Stimulated activated naive CD8-positive, alpha-beta T cell treated with anti-CD3 and anti-CD28 coated beads, Interleukin-15, Interleukin-2, amounts not matched to agents 100 ng/mL and 50 ng/mL, for 24 hours (primary cell): ENCODE results near the gene SYT12.

ENCODE experiments used
- H3K27ac Mint-ChIP-seq: one replicate; pipeline ENCODE4 v1.8.0; 2021; ENCODE audit warnings: mild to moderate bottlenecking, mixed read lengths
- H3K27me3 Mint-ChIP-seq: one replicate; pipeline ENCODE4 v1.8.0; 2021; ENCODE audit warnings: mixed read lengths
- H3K36me3 Mint-ChIP-seq: one replicate; pipeline ENCODE4 v1.8.0; 2021; ENCODE audit warnings: low read depth, mixed read lengths
- H3K4me1 Mint-ChIP-seq: one replicate; pipeline ENCODE4 v1.8.0; 2021; ENCODE audit warnings: low read depth, mixed read lengths
- H3K4me3 Mint-ChIP-seq: one replicate; pipeline ENCODE4 v1.8.0; 2021; ENCODE audit warnings: mild to moderate bottlenecking, mixed read lengths
- H3K9me3 Mint-ChIP-seq: one replicate; pipeline ENCODE4 v1.8.0; 2021; ENCODE audit warnings: mixed read lengths

The SYT12 gene

GRCh38 chr11:67013511-67014045, 9.4 kb upstream of the SYT12 start:
- Mint-ChIP-seq H3K4me3 (no peak overlapping the region), H3K36me3 (no peaks in the 10 kb centered on the region), H3K9me3 (no peaks in the 10 kb centered on the region), H3K4me1 (no peaks in the 10 kb centered on the region), H3K27me3 (peaks cover 13% of the 10 kb centered on the region), H3K27ac (no peak overlapping the region)

GRCh38 chr11:67014343-67014742, 8.6 kb upstream of the SYT12 start:
- Mint-ChIP-seq H3K9me3 (peaks cover 3% of the 10 kb centered on the region), H3K27me3 (peaks cover 16% of the 10 kb centered on the region), H3K36me3 (peaks cover 3% of the 10 kb centered on the region), H3K4me1 (no peaks in the 10 kb centered on the region), H3K4me3 (no peak overlapping the region), H3K27ac (no peak overlapping the region)

GRCh38 chr11:67015048-67015447, 7.9 kb upstream of the SYT12 start:
- peaks cover 20% of the 10 kb centered on the region for H3K27me3 Mint-ChIP-seq

GRCh38 chr11:67016550-67016949, 6.4 kb upstream of the SYT12 start:
- H3K36me3 Mint-ChIP-seq = peaks cover 3% of the 10 kb centered on the region
- no peak overlapping the region for H3K4me3 Mint-ChIP-seq
- no peak overlapping the region for H3K27ac Mint-ChIP-seq
- peaks cover 31% of the 10 kb centered on the region for H3K27me3 Mint-ChIP-seq
- H3K9me3 Mint-ChIP-seq = peaks cover 3% of the 10 kb centered on the region
- H3K4me1 Mint-ChIP-seq = peaks cover 3% of the 10 kb centered on the region

More at GRCh38 chr11:67015048-67015447, 7.9 kb upstream of the SYT12 start:
- Mint-ChIP-seq H3K4me1 (no peaks in the 10 kb centered on the region), H3K4me3 (no peak overlapping the region), H3K9me3 (peaks cover 3% of the 10 kb centered on the region), H3K27ac (no peak overlapping the region), H3K36me3 (peaks cover 3% of the 10 kb centered on the region)

- H3K27me3 Mint-ChIP-seq = peaks cover 47% of the 10 kb centered on the region
- peaks cover 3% of the 10 kb centered on the region for H3K36me3 Mint-ChIP-seq
- H3K27ac Mint-ChIP-seq = no peak overlapping the region
- peaks cover 29% of the 10 kb centered on the region for H3K4me1 Mint-ChIP-seq
- no peak overlapping the region for H3K4me3 Mint-ChIP-seq
- peaks cover 3% of the 10 kb centered on the region for H3K9me3 Mint-ChIP-seq
Observed at GRCh38 chr11:67020949-67021348, 2.0 kb upstream of the SYT12 start.

- peak overlapping the region; percentile 16 for H3K27ac Mint-ChIP-seq
- H3K4me1 Mint-ChIP-seq = peaks cover 29% of the 10 kb centered on the region
- peaks cover 3% of the 10 kb centered on the region for H3K36me3 Mint-ChIP-seq
- peaks cover 62% of the 10 kb centered on the region for H3K27me3 Mint-ChIP-seq
- peak overlapping the region; percentile 62 for H3K4me3 Mint-ChIP-seq
- peaks cover 3% of the 10 kb centered on the region for H3K9me3 Mint-ChIP-seq
Observed at GRCh38 chr11:67022341-67022933, 497 bp upstream of the SYT12 start.

GRCh38 chr11:67023957-67024353, 1.0 kb downstream of the SYT12 start:
- Mint-ChIP-seq H3K27me3 (peaks cover 63% of the 10 kb centered on the region), H3K9me3 (peaks cover under 1% of the 10 kb centered on the region), H3K36me3 (peaks cover under 1% of the 10 kb centered on the region), H3K27ac (no peak overlapping the region), H3K4me1 (peaks cover 29% of the 10 kb centered on the region), H3K4me3 (no peak overlapping the region)

GRCh38 chr11:67024410-67024809, 1.5 kb downstream of the SYT12 start:
- peaks cover 29% of the 10 kb centered on the region for H3K4me1 Mint-ChIP-seq
- H3K36me3 Mint-ChIP-seq = no peaks in the 10 kb centered on the region
- H3K27me3 Mint-ChIP-seq = peaks cover 67% of the 10 kb centered on the region
- peak overlapping the region; percentile 83 for H3K27ac Mint-ChIP-seq
- peak overlapping the region; percentile 60 for H3K4me3 Mint-ChIP-seq
- H3K9me3 Mint-ChIP-seq = no peaks in the 10 kb centered on the region

GRCh38 chr11:67024966-67025365, 2.0 kb downstream of the SYT12 start:
- Mint-ChIP-seq H3K9me3 (no peaks in the 10 kb centered on the region), H3K36me3 (no peaks in the 10 kb centered on the region), H3K4me3 (no peak overlapping the region), H3K4me1 (peaks cover 29% of the 10 kb centered on the region), H3K27me3 (peaks cover 69% of the 10 kb centered on the region), H3K27ac (no peak overlapping the region)

GRCh38 chr11:67025750-67026149, 2.8 kb downstream of the SYT12 start:
- H3K36me3 Mint-ChIP-seq = no peaks in the 10 kb centered on the region
- H3K27me3 Mint-ChIP-seq = peaks cover 73% of the 10 kb centered on the region
- H3K27ac Mint-ChIP-seq = no peak overlapping the region
- no peaks in the 10 kb centered on the region for H3K9me3 Mint-ChIP-seq
- H3K4me3 Mint-ChIP-seq = no peak overlapping the region
- H3K4me1 Mint-ChIP-seq = peaks cover 29% of the 10 kb centered on the region

GRCh38 chr11:67026941-67027340, 4.0 kb downstream of the SYT12 start:
- peaks cover 75% of the 10 kb centered on the region for H3K27me3 Mint-ChIP-seq

GRCh38 chr11:67027483-67027930, 4.6 kb downstream of the SYT12 start:
- no peak overlapping the region for H3K27ac Mint-ChIP-seq
- no peaks in the 10 kb centered on the region for H3K36me3 Mint-ChIP-seq
- no peaks in the 10 kb centered on the region for H3K9me3 Mint-ChIP-seq
- peaks cover 24% of the 10 kb centered on the region for H3K4me1 Mint-ChIP-seq
- H3K4me3 Mint-ChIP-seq = no peak overlapping the region
- peaks cover 72% of the 10 kb centered on the region for H3K27me3 Mint-ChIP-seq

More at GRCh38 chr11:67026941-67027340, 4.0 kb downstream of the SYT12 start:
- Mint-ChIP-seq H3K4me3 (no peak overlapping the region), H3K4me1 (peaks cover 26% of the 10 kb centered on the region), H3K9me3 (no peaks in the 10 kb centered on the region), H3K36me3 (no peaks in the 10 kb centered on the region), H3K27ac (no peak overlapping the region)

- Mint-ChIP-seq H3K4me3 (no peak overlapping the region), H3K27me3 (peaks cover 69% of the 10 kb centered on the region), H3K36me3 (no peaks in the 10 kb centered on the region), H3K4me1 (peaks cover 21% of the 10 kb centered on the region), H3K9me3 (no peaks in the 10 kb centered on the region), H3K27ac (no peak overlapping the region)
Observed at GRCh38 chr11:67027943-67028542, 5.1 kb downstream of the SYT12 start.

- Mint-ChIP-seq H3K4me3 (no peak overlapping the region), H3K27me3 (peaks cover 72% of the 10 kb centered on the region), H3K4me1 (peaks cover 21% of the 10 kb centered on the region), H3K27ac (no peak overlapping the region), H3K9me3 (no peaks in the 10 kb centered on the region), H3K36me3 (no peaks in the 10 kb centered on the region)
Observed at GRCh38 chr11:67029146-67029545, 6.2 kb downstream of the SYT12 start.

GRCh38 chr11:67030976-67031375, 8.0 kb downstream of the SYT12 start:
- Mint-ChIP-seq H3K36me3 (no peaks in the 10 kb centered on the region), H3K27ac (no peak overlapping the region), H3K4me3 (no peak overlapping the region), H3K27me3 (peaks cover 58% of the 10 kb centered on the region), H3K4me1 (peaks cover 8% of the 10 kb centered on the region), H3K9me3 (no peaks in the 10 kb centered on the region)
